Nephron (organoid): ENCODE measurements around the gene ABCC2.
A peak's percentile ranks its signal among the peaks of the same experiment; 100 is the strongest.

Experiments
- H3K27ac Mint-ChIP-seq, 3 experiments: 2 replicates each; pipeline ENCODE4 v1.8.0; 2020; ENCODE audit warnings: mixed read lengths in 3 of 3, mild to moderate bottlenecking in 2 of 3, moderate library complexity in 1 of 3
- H3K27me3 Mint-ChIP-seq: 2 replicates; pipeline ENCODE4 v1.8.0; 2021; ENCODE audit warnings: low read depth, mild to moderate bottlenecking, moderate library complexity, mixed read lengths
- H3K36me3 Mint-ChIP-seq: 2 replicates; pipeline ENCODE4 v1.8.0; 2020; ENCODE audit warnings: low read depth, mixed read lengths
- H3K4me1 Mint-ChIP-seq: 2 replicates; pipeline ENCODE4 v1.8.0; 2020; ENCODE audit warnings: mixed read lengths
- H3K4me3 Mint-ChIP-seq, 3 experiments: 2 replicates each; pipeline ENCODE4 v1.8.0; 2020; ENCODE audit warnings: mild to moderate bottlenecking in 3 of 3, mixed read lengths in 3 of 3, moderate library complexity in 2 of 3
- H3K9me3 Mint-ChIP-seq: 2 replicates; pipeline ENCODE4 v1.8.0; 2020; ENCODE audit warnings: mixed read lengths
- TF ChIP-seq, protein P1 (sequence below), 3 experiments: fragments of 200-600 bp; sonication (generic); IDR thresholded peaks; one replicate each; pipeline ENCODE4 v1.5.0; 2021; ENCODE audit warnings: antibody characterized with exemption in 3 of 3; ENCODE audit not compliant: unreplicated experiment in 3 of 3

Gene ABCC2

DNA sequence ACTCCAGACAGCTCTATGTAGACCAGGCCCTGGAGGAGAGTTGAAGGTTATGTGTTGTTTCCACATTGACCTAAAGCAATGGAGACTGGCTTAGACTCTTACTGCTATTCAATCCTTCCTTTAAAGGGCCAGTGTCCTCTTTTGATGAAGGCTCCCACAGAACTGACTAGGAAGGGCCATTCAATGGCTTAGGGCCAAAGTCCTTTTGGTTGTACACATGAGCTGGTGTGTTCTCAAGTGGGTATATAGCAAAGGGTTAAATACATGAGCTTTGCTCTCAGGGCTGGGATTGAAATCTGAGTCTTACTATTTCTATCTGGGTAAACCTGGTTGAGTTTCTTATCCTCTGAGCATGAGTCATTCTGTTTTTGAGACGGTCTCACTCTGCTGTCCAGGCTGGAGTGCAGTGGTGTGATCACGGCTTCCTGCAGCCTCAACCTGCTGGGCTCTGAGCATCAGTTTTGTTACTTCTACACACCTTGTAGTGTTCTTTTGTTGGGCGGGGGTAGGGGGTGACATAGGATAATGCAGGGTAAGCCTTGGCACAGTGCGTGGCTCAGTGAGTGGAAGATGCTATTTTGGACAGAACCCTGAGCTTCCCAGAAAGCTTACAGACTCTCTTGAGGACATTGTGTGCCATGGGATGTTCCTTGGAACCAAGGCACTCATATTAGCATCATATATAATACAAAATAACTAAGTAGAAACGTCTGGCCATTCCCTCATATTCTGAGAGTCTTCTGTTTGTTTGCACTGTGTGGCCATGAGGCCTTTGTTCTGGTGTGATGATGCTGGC, 90.1 kb downstream of the ABCC2 start:
- no peak overlapping the region for H3K4me3 Mint-ChIP-seq
- peaks cover 9% of the 10 kb centered on the region for H3K9me3 Mint-ChIP-seq
- peaks cover 31% of the 10 kb centered on the region for H3K36me3 Mint-ChIP-seq
- no peaks in the 10 kb centered on the region for H3K4me1 Mint-ChIP-seq
- H3K27me3 Mint-ChIP-seq: peaks cover 3% of the 10 kb centered on the region
- TF ChIP-seq, protein P1, sequence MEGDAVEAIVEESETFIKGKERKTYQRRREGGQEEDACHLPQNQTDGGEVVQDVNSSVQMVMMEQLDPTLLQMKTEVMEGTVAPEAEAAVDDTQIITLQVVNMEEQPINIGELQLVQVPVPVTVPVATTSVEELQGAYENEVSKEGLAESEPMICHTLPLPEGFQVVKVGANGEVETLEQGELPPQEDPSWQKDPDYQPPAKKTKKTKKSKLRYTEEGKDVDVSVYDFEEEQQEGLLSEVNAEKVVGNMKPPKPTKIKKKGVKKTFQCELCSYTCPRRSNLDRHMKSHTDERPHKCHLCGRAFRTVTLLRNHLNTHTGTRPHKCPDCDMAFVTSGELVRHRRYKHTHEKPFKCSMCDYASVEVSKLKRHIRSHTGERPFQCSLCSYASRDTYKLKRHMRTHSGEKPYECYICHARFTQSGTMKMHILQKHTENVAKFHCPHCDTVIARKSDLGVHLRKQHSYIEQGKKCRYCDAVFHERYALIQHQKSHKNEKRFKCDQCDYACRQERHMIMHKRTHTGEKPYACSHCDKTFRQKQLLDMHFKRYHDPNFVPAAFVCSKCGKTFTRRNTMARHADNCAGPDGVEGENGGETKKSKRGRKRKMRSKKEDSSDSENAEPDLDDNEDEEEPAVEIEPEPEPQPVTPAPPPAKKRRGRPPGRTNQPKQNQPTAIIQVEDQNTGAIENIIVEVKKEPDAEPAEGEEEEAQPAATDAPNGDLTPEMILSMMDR (IDR thresholded peaks at IDR 0.05; ENCODE audit: unreplicated experiment in 3 of 3): no peak
- H3K27ac Mint-ChIP-seq: no peak overlapping the region

DNA sequence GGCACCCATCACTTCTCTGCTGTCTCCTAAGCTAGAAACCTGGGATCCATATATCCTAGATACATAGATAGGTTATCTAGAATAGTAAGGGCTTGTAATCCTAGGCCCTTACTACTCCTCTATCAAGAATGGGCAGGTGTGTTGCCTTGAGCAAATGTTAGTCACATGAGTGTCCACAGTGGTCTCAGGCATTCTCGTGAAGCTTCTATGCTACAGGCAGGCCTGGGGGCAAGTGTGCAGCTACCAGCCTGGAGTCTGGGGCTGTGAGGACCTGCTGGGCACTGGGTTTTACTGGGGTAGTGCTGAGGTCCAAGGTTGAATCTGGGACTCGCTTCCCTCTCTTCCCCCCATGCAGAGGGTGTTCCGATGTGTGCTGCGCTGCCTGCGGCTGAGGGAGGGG, 91.4 kb downstream of the ABCC2 start:
- Mint-ChIP-seq H3K4me3 (no peak overlapping the region), H3K4me1 (no peaks in the 10 kb centered on the region), H3K27ac (no peak overlapping the region), H3K36me3 (peaks cover 43% of the 10 kb centered on the region), H3K9me3 (peaks cover 3% of the 10 kb centered on the region), H3K27me3 (peaks cover 3% of the 10 kb centered on the region)
- TF ChIP-seq, protein P1 (IDR thresholded peaks at IDR 0.05; ENCODE audit: unreplicated experiment in 3 of 3): no peak

DNA sequence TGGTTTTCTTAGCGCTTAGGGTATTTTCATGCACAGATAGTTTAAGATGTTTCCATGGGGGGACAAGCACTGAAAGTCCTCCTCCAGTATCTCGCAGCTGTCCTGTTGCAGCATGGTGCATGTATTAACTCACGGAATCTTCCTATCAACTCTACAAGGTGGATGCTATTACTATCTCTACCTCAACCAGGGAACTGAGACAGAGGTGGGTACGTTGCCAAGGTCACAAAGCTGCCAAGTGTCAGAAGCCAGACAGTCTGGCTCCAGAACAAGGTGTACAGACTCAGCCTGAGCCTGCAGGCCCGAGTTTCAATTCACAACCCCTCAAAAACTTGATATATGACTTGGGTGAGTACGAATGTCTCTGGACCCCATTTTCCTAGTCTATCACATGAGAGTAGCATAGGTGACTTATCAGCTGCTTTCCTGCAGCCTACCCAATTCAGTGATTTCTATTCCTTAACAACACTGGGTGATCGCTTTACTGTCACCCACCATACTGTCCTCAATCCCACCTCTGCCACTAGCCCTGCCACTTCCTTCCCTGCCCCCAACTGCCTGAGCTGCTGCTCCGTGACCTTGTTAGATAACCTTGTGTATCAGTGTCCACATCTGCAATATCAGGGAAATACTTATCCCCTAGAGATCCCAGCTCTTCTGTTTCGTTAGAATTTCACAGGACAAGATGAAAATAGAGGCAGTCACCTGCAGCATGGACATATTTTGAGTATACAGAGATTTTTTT, 92.1 kb downstream of the ABCC2 start:
- H3K4me3 Mint-ChIP-seq: no peak overlapping the region
- no peaks in the 10 kb centered on the region for H3K4me1 Mint-ChIP-seq

DNA sequence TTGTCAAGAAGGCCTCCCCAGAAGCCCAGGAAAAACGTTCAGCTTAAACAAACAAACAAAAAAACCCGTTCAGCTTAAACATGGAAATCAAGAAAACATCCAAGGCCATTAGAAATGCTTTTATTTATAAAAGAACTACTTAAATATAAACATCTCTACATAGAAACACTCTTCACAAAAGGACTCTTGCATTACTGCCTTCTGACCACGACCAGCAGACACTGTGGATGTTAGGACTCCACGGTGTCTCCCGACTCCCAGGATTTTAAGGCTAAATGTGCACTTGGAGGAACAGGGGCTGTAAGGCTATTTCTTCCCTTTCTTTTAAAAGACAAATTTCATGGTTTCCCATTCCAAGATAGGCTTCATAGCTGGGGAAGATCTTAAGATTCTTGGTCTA, 93.0 kb downstream of the ABCC2 start:
- TF ChIP-seq, protein P1 (IDR thresholded peaks at IDR 0.05; ENCODE audit: unreplicated experiment in 3 of 3): no peak
- Mint-ChIP-seq H3K9me3 (no peaks in the 10 kb centered on the region), H3K4me3 (no peak overlapping the region), H3K27me3 (peaks cover 3% of the 10 kb centered on the region), H3K4me1 (no peaks in the 10 kb centered on the region), H3K27ac (no peak overlapping the region), H3K36me3 (peaks cover 60% of the 10 kb centered on the region)

More for the DNA sequence above, 92.1 kb downstream of the ABCC2 start:
- TF ChIP-seq, protein P1 (IDR thresholded peaks at IDR 0.05; ENCODE audit: unreplicated experiment in 3 of 3): no peak
- Mint-ChIP-seq H3K36me3 (peaks cover 50% of the 10 kb centered on the region), H3K9me3 (peaks cover 3% of the 10 kb centered on the region), H3K27me3 (peaks cover 3% of the 10 kb centered on the region), H3K27ac (no peak overlapping the region)

DNA sequence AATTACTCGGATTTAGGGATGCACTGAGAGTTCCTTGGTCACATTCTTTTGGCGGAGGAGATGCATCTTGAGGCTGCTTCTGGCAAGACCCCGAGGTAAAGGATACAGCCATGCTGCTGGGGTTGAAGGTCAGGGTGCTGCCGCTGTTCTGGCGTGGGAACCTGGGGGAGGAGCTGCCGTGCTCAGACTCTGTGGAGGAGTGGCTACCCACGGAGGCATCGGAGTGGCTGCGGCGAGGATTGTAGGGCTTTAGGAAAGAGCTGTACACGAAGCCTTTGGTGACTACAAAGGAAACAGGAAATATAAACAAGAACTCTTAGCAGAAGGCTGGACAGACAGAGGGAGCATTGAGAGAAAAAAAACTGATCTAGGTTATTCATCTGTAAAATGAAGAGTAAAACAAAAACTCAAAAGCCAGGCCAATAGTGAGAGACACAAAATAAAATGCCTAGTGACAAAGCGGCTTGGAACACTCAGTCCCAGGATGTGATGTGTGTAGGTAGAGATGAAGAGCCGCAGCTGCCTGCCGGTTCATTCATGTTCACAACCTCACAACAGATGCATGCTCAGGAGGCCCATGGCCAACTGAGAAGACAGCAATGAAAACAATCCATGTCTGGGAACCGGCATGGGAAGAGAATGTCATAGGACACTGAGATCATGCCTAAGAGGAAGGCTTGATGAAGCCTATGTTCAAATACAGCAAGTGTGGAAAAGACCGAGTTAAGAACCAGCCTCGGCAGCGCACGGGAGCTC, 97.8 kb downstream of the ABCC2 start:
- no peak overlapping the region for H3K4me3 Mint-ChIP-seq
- TF ChIP-seq, protein P1 (IDR thresholded peaks at IDR 0.05; ENCODE audit: unreplicated experiment in 3 of 3): no peak
- no peaks in the 10 kb centered on the region for H3K4me1 Mint-ChIP-seq
- no peaks in the 10 kb centered on the region for H3K9me3 Mint-ChIP-seq
- peaks cover under 1% of the 10 kb centered on the region for H3K27me3 Mint-ChIP-seq
- H3K36me3 Mint-ChIP-seq: peaks cover 88% of the 10 kb centered on the region
- peak overlapping the region; percentile 28 to 53 (median 40) for H3K27ac Mint-ChIP-seq
